ENCODE measurements around the gene BAIAP2L1.

BAIAP2L1 gene

GRCh38 chr7:98303176-98303865 is 97.6 kb downstream of the BAIAP2L1 start:
- Mint-ChIP-seq H3K27ac (no peak overlapping the region), H3K36me3 (peaks cover 23% of the 10 kb centered on the region), H3K4me3 (no peak overlapping the region), H3K27me3 (no peaks in the 10 kb centered on the region), H3K9me3 (no peaks in the 10 kb centered on the region), H3K4me1 (no peaks in the 10 kb centered on the region)
- no peak for ATAC-seq

GRCh38 chr7:98301693-98302470 is 99.0 kb downstream of the BAIAP2L1 start:
- no peaks in the 10 kb centered on the region for H3K27me3 Mint-ChIP-seq
- ATAC-seq = no peak
- H3K36me3 Mint-ChIP-seq = peaks cover 18% of the 10 kb centered on the region
- no peaks in the 10 kb centered on the region for H3K4me1 Mint-ChIP-seq
- no peaks in the 10 kb centered on the region for H3K9me3 Mint-ChIP-seq
- H3K4me3 Mint-ChIP-seq = no peak overlapping the region
- H3K27ac Mint-ChIP-seq = no peak overlapping the region

GRCh38 chr7:98300595-98301372 is 100.1 kb downstream of the BAIAP2L1 start:
- H3K4me3 Mint-ChIP-seq = no peak overlapping the region
- ATAC-seq = no peak
- H3K36me3 Mint-ChIP-seq = peaks cover 18% of the 10 kb centered on the region
- no peaks in the 10 kb centered on the region for H3K9me3 Mint-ChIP-seq
- H3K4me1 Mint-ChIP-seq = no peaks in the 10 kb centered on the region
- no peak overlapping the region for H3K27ac Mint-ChIP-seq
- no peaks in the 10 kb centered on the region for H3K27me3 Mint-ChIP-seq

- ATAC-seq = no peak
- Mint-ChIP-seq H3K4me1 (no peaks in the 10 kb centered on the region), H3K9me3 (no peaks in the 10 kb centered on the region), H3K27me3 (no peaks in the 10 kb centered on the region), H3K4me3 (no peak overlapping the region), H3K27ac (no peak overlapping the region), H3K36me3 (peaks cover 16% of the 10 kb centered on the region)
Observed at GRCh38 chr7:98297626-98298286, 103.1 kb downstream of the BAIAP2L1 start.

- no peak for ATAC-seq
- no peaks in the 10 kb centered on the region for H3K4me1 Mint-ChIP-seq
- H3K27ac Mint-ChIP-seq = no peak overlapping the region
- H3K36me3 Mint-ChIP-seq = peaks cover 25% of the 10 kb centered on the region
- H3K9me3 Mint-ChIP-seq = no peaks in the 10 kb centered on the region
- H3K27me3 Mint-ChIP-seq = no peaks in the 10 kb centered on the region
- no peak overlapping the region for H3K4me3 Mint-ChIP-seq
Observed at GRCh38 chr7:98296833-98297232, 104.1 kb downstream of the BAIAP2L1 start.

- H3K4me1 Mint-ChIP-seq = no peaks in the 10 kb centered on the region
- H3K36me3 Mint-ChIP-seq = peaks cover 25% of the 10 kb centered on the region
- no peak overlapping the region for H3K4me3 Mint-ChIP-seq
- H3K9me3 Mint-ChIP-seq = no peaks in the 10 kb centered on the region
- H3K27me3 Mint-ChIP-seq = no peaks in the 10 kb centered on the region
- no peak for ATAC-seq
- H3K27ac Mint-ChIP-seq = no peak overlapping the region
Observed at GRCh38 chr7:98295467-98296192, 105.3 kb downstream of the BAIAP2L1 start.

GRCh38 chr7:98294798-98295382 is 106.0 kb downstream of the BAIAP2L1 start:
- Mint-ChIP-seq H3K4me3 (no peak overlapping the region), H3K4me1 (no peaks in the 10 kb centered on the region), H3K9me3 (no peaks in the 10 kb centered on the region), H3K27ac (no peak overlapping the region), H3K27me3 (no peaks in the 10 kb centered on the region), H3K36me3 (peaks cover 21% of the 10 kb centered on the region)
- ATAC-seq = peak; percentile 61

GRCh38 chr7:98294326-98294725 is 106.6 kb downstream of the BAIAP2L1 start:
- Mint-ChIP-seq H3K27me3 (no peaks in the 10 kb centered on the region), H3K4me3 (no peak overlapping the region), H3K27ac (no peak overlapping the region), H3K4me1 (no peaks in the 10 kb centered on the region), H3K9me3 (no peaks in the 10 kb centered on the region), H3K36me3 (peaks cover 21% of the 10 kb centered on the region)
- ATAC-seq = no peak

- Mint-ChIP-seq H3K9me3 (no peaks in the 10 kb centered on the region), H3K36me3 (peaks cover 21% of the 10 kb centered on the region), H3K27me3 (no peaks in the 10 kb centered on the region), H3K4me1 (no peaks in the 10 kb centered on the region), H3K4me3 (no peak overlapping the region), H3K27ac (no peak overlapping the region)
- ATAC-seq = no peak
Observed at GRCh38 chr7:98293746-98294145, 107.1 kb downstream of the BAIAP2L1 start.

GRCh38 chr7:98293265-98293664 is 107.6 kb downstream of the BAIAP2L1 start:
- Mint-ChIP-seq H3K4me1 (no peaks in the 10 kb centered on the region), H3K36me3 (peaks cover 21% of the 10 kb centered on the region), H3K9me3 (no peaks in the 10 kb centered on the region), H3K27me3 (no peaks in the 10 kb centered on the region), H3K4me3 (no peak overlapping the region), H3K27ac (no peak overlapping the region)
- ATAC-seq = no peak

GRCh38 chr7:98291717-98292116 is 109.2 kb downstream of the BAIAP2L1 start:
- ATAC-seq = no peak
- Mint-ChIP-seq H3K4me1 (peaks cover 8% of the 10 kb centered on the region), H3K27ac (no peak overlapping the region)

GRCh38 chr7:98289333-98289875 is 111.5 kb downstream of the BAIAP2L1 start:
- no peak overlapping the region for H3K4me3 Mint-ChIP-seq
- no peaks in the 10 kb centered on the region for H3K9me3 Mint-ChIP-seq
- ATAC-seq = no peak
- H3K27me3 Mint-ChIP-seq = no peaks in the 10 kb centered on the region
- H3K27ac Mint-ChIP-seq = no peak overlapping the region
- peaks cover 24% of the 10 kb centered on the region for H3K36me3 Mint-ChIP-seq
- H3K4me1 Mint-ChIP-seq = peaks cover 22% of the 10 kb centered on the region

More at GRCh38 chr7:98291717-98292116, 109.2 kb downstream of the BAIAP2L1 start:
- Mint-ChIP-seq H3K4me3 (no peak overlapping the region), H3K36me3 (peaks cover 23% of the 10 kb centered on the region), H3K27me3 (no peaks in the 10 kb centered on the region), H3K9me3 (no peaks in the 10 kb centered on the region)

GRCh38 chr7:98288064-98288823 is 112.6 kb downstream of the BAIAP2L1 start:
- no peaks in the 10 kb centered on the region for H3K9me3 Mint-ChIP-seq
- peaks cover 33% of the 10 kb centered on the region for H3K4me1 Mint-ChIP-seq
- ATAC-seq = no peak
- H3K27ac Mint-ChIP-seq = no peak overlapping the region
- H3K36me3 Mint-ChIP-seq = peaks cover 31% of the 10 kb centered on the region
- H3K27me3 Mint-ChIP-seq = no peaks in the 10 kb centered on the region
- no peak overlapping the region for H3K4me3 Mint-ChIP-seq
